Pancreas (tissue), 10 donors: ENCODE measurements around the gene TMEM39A. TPM values are rescaled to one million over a fixed set of nuclear protein-coding genes. Genes with fewer than 3 reads are reported as not detected.

Experiments
- ATAC-seq, 4 donors: fragments of 200-7000 bp; cut with Tn5 transposase; one replicate each; pipeline versions ENCODE4 v1.8.0 to v1.9.1; 2020; ENCODE audit warnings: mild to moderate bottlenecking in 4 of 4, moderate library complexity in 4 of 4
- DNase-seq, 6 donors: peaks; one replicate each; pipeline ENCODE4 v3.0.0-alpha.2; 2020
- FAIRE-seq: peaks from 2 replicates; lab custom pipeline; 2012; peaks lifted over from hg19 to GRCh38; lab: Jason Lieb, UNC
- H3K27ac ChIP-seq, 4 donors: fragments of 200-600 bp; sonication (generic); 1 replicate in 3 of 4; 2 replicates in 1 of 4; pipeline versions ENCODE4 v1.5.0 to v1.8.0; 2020
- H3K27me3 ChIP-seq, 4 donors: fragments of 200-600 bp; one replicate each; pipeline ENCODE4 v1.8.0; 2021
- H3K36me3 ChIP-seq, 3 donors: fragments of 200-600 bp; sonication (generic) in 1 of 3; one replicate each; pipeline versions ENCODE4 v1.5.0 to v1.8.0; 2020 to 2021
- H3K4me1 ChIP-seq, 3 donors: fragments of 200-600 bp; one replicate each; pipeline ENCODE4 v1.8.0; 2021
- H3K4me3 ChIP-seq, 4 donors: fragments of 200-600 bp; sonication (generic) in 2 of 4; one replicate each; pipeline versions ENCODE4 v1.5.0 to v1.8.0; 2020 to 2021
- H3K9me3 ChIP-seq, 4 donors: fragments of 200-600 bp; one replicate each; pipeline ENCODE4 v1.8.0; 2021
- CTCF ChIP-seq, 4 donors: fragments of 200-600 bp; sonication (generic) in 3 of 4; IDR thresholded peaks; one replicate each; pipeline versions ENCODE4 v1.5.0 to v1.8.0; 2021; ENCODE audit warnings: antibody characterized with exemption in 4 of 4
- WGBS, 2 donors: extraction: QIAGEN DNeasy Blood & Tissue Kit; methylation state at CpG; one replicate each; pipeline ENCODE4 v1.1.7; 2013; 5-methylcytosine and 5-hydroxymethylcytosine counted together
- intact Hi-C, 3 donors: fragments of 100-400 bp; cut with DNase I; formaldehyde crosslinking; loops; one replicate each; pipeline versions ENCODE4 v1.11.1 to v1.14.2; 2022
- polyA plus RNA-seq, 2 donors: library from polyadenylated mRNA; stranded (reverse); fragments of 200-250 nt; gene quantifications; one replicate each; pipeline ENCODE4 v1.2.3, GENCODE V29; 2013
- total RNA-seq, 6 donors: library from RNA; stranded (reverse); fragmentation: NEBNext Ultra II Directional in 4 of 6; extraction: Animal tissue kit (Norgen Biotek cat#: 25700) in 4 of 6; gene quantifications; one replicate each; pipeline versions ENCODE4 v1.2.1 to v1.2.4, GENCODE V29; 2021 to 2023
- donor health status: healthy with polysubstance abuse.
- donor health status: DM: no; HTN: no; CAD: no; lungs with moderate emphysema.
- donor health status: DM: no; HTN: no; CAD: no.
- donor health status: control.
- donor health status: control.
- donor health status: Bipolar disorder and iron deficiency.
- donor health status: DM: yes; HTN: yes; CAD: no.
- donor health status: DM: no; HTN: no; CAD: no.
- donor health status: DM: no; HTN: no; CAD: no.
- donor health status: DM: yes; HTN: yes; CAD: no.

The TMEM39A gene
- total and polyA plus RNA-seq, 8 donors = 12.2 to 41.4 (median 31.9) TPM

GRCh38 chr3:119506631-119507030 lies 43.2 kb upstream of the TMEM39A start:
- Histone ChIP-seq H3K27me3 (no peaks in the 10 kb centered on the region), H3K36me3 (peaks cover 0 to 14% (median 4%) of the 10 kb centered on the region in 3 donors), H3K4me1 (no peaks in the 10 kb centered on the region), H3K9me3 (no peaks in the 10 kb centered on the region), H3K4me3 (no peak overlapping the region), H3K27ac (no peak overlapping the region)
- WGBS, 2 donors = 79 to 87% methylated on average over 4 of the region's 4 CpGs
- intact Hi-C loops = no loop called here
- no peak for TF ChIP-seq CTCF (IDR thresholded peaks at IDR 0.05)
- ATAC-seq (no peak), DNase-seq (no peak), FAIRE-seq (no peak)

GRCh38 chr3:119500901-119501300 lies 37.5 kb upstream of the TMEM39A start:
- 23 to 29% methylated on average over 2 of the region's 2 CpGs for WGBS, 2 donors
- no peak for TF ChIP-seq CTCF (IDR thresholded peaks at IDR 0.05)
- Histone ChIP-seq H3K36me3 (peaks cover 0 to 5% (median 0%) of the 10 kb centered on the region in 3 donors), H3K4me3 (no peak overlapping the region), H3K9me3 (no peaks in the 10 kb centered on the region), H3K27ac (no peak overlapping the region), H3K27me3 (no peaks in the 10 kb centered on the region), H3K4me1 (peaks cover 14 to 23% (median 23%) of the 10 kb centered on the region in 3 donors)
- FAIRE-seq (no peak), ATAC-seq (no peak), DNase-seq (no peak)
- intact Hi-C loops = no loop called here

GRCh38 chr3:119500265-119500664 lies 36.9 kb upstream of the TMEM39A start:
- no peak for FAIRE-seq
- Histone ChIP-seq H3K27me3 (no peaks in the 10 kb centered on the region), H3K4me1 (peaks cover 14 to 23% (median 23%) of the 10 kb centered on the region in 3 donors), H3K9me3 (no peaks in the 10 kb centered on the region), H3K36me3 (peaks cover 0 to 5% (median 0%) of the 10 kb centered on the region in 3 donors), H3K27ac (no peak overlapping the region), H3K4me3 (no peak overlapping the region)
- intact Hi-C loops = no loop called here
- 60 to 68% methylated on average over 4 of the region's 4 CpGs for WGBS, 2 donors
- TF ChIP-seq CTCF (IDR thresholded peaks at IDR 0.05) = no peak
- no peak for ATAC-seq
- DNase-seq = no peak

GRCh38 chr3:119498186-119499011 lies 35.0 kb upstream of the TMEM39A start, which contains the start of gene TIMMDC1:
TIMMDC1 (plus strand) TSS chr3:119498547; CDS start chr3:119498734, 187 bp downstream.
- peak within 1 kb of the TSS; percentile 89 to 94 (median 94) for H3K27ac ChIP-seq
- peak within 1 kb of the TSS; percentile 66 to 86 (median 84) for H3K4me3 ChIP-seq
- H3K36me3 ChIP-seq = no peaks in the 10 kb centered on the region
- ATAC-seq = peak; percentile 99 to 100 (median 99)
- no peak for TF ChIP-seq CTCF (IDR thresholded peaks at IDR 0.05)
- WGBS, 2 donors = 1% methylated on average over 56 to 58 of the region's 58 CpGs
- FAIRE-seq = peak; percentile 86
- intact Hi-C loops = no loop called here
- no peaks in the 10 kb centered on the region for H3K27me3 ChIP-seq
- DNase-seq = peak; percentile 94 to 98 (median 96)
- peaks cover 14 to 23% (median 23%) of the 10 kb centered on the region in 3 donors for H3K4me1 ChIP-seq
- no peaks in the 10 kb centered on the region for H3K9me3 ChIP-seq

GRCh38 chr3:119497820-119498185 lies 34.4 kb upstream of the TMEM39A start:
- Histone ChIP-seq H3K4me1 (peaks cover 14 to 23% (median 23%) of the 10 kb centered on the region in 3 donors), H3K4me3 (peak overlapping the region; percentile 66 to 86 (median 84)), H3K27me3 (no peaks in the 10 kb centered on the region), H3K27ac (peak overlapping the region; percentile 89 to 94 (median 94)), H3K9me3 (no peaks in the 10 kb centered on the region), H3K36me3 (peaks cover 0 to 2% (median 0%) of the 10 kb centered on the region in 3 donors)
- ATAC-seq (peak; percentile 27 to 40 (median 33)), DNase-seq (peak in 5 of 6 donors; percentile 19 to 58 (median 36)), FAIRE-seq (no peak)
- intact Hi-C loops = no loop called here
- TF ChIP-seq CTCF (IDR thresholded peaks at IDR 0.05) = no peak
- WGBS, 2 donors = 3 to 4% methylated on average over 8 of the region's 8 CpGs
